Mesenchymal stem cell (in vitro differentiated cells and primary cell): ENCODE results near the gene EEF2K. TPM values are rescaled to one million over a fixed set of nuclear protein-coding genes. Genes with fewer than 3 reads are reported as not detected.

Experiments used
- DNase-seq: peaks from one replicate; pipeline ENCODE4 v3.0.0-alpha.2; 2013
- H2AFZ ChIP-seq: one replicate; pipeline ENCODE4 v1.6.1; 2013; ENCODE audit warnings: low read depth, mild to moderate bottlenecking, control low read depth, inconsistent platforms, low read length, moderate library complexity
- H2AK5ac ChIP-seq: 2 replicates; pipeline ENCODE4 v1.6.1; 2013; ENCODE audit warnings: low read length, moderate library complexity, mild to moderate bottlenecking, inconsistent platforms; ENCODE audit not compliant: severe bottlenecking
- H2BK120ac ChIP-seq: one replicate; pipeline ENCODE4 v1.6.1; 2013; ENCODE audit warnings: low read depth, mild to moderate bottlenecking, inconsistent platforms, low read length, moderate library complexity
- H2BK12ac ChIP-seq, 2 experiments: one replicate each; pipeline ENCODE4 v1.6.1; 2013; ENCODE audit warnings: inconsistent platforms in 2 of 2, low read length in 2 of 2, mild to moderate bottlenecking in 2 of 2, moderate library complexity in 2 of 2, control low read depth in 1 of 2
- H2BK15ac ChIP-seq: one replicate; pipeline ENCODE4 v1.6.1; 2013; ENCODE audit warnings: mild to moderate bottlenecking, low read depth, inconsistent platforms; ENCODE audit not compliant: poor library complexity, severe bottlenecking
- H2BK5ac ChIP-seq: 2 replicates; pipeline ENCODE4 v1.6.1; 2013; ENCODE audit warnings: low read depth, mild to moderate bottlenecking, low read length, control low read depth, inconsistent platforms; ENCODE audit not compliant: poor library complexity, severe bottlenecking
- H3K14ac ChIP-seq, 2 experiments: one replicate each; pipeline ENCODE4 v1.6.1; 2013; ENCODE audit warnings: inconsistent platforms in 2 of 2, low read length in 2 of 2, control low read depth in 1 of 2, mild to moderate bottlenecking in 1 of 2, moderate library complexity in 1 of 2
- H3K18ac ChIP-seq, 2 experiments: one replicate each; pipeline ENCODE4 v1.6.1; 2013; ENCODE audit warnings: inconsistent platforms in 2 of 2, low read length in 2 of 2, control low read depth in 1 of 2, low read depth in 1 of 2, mild to moderate bottlenecking in 1 of 2
- H3K23ac ChIP-seq, 2 experiments: one replicate each; pipeline ENCODE4 v1.6.1; 2013; ENCODE audit warnings: inconsistent platforms in 2 of 2, low read length in 2 of 2, mild to moderate bottlenecking in 2 of 2, moderate library complexity in 2 of 2, control low read depth in 1 of 2
- H3K27ac ChIP-seq: 2 replicates; pipeline ENCODE4 v1.5.1; 2013; ENCODE audit warnings: mild to moderate bottlenecking, moderate library complexity, low read length, control low read depth, inconsistent platforms; ENCODE audit not compliant: poor library complexity, severe bottlenecking
- H3K27me3 ChIP-seq, 2 experiments: 2 replicates each; pipeline versions ENCODE4 v1.6.1 to v1.7.0; 2013; ENCODE audit warnings: low read length in 2 of 2, mild to moderate bottlenecking in 2 of 2, moderate library complexity in 2 of 2, control low read depth in 1 of 2, inconsistent platforms in 1 of 2; ENCODE audit not compliant: control insufficient read depth in 1 of 2, insufficient read depth in 1 of 2
- H3K36me3 ChIP-seq, 2 experiments: 2 replicates each; pipeline versions ENCODE4 v1.6.1 to v1.7.0; 2013; ENCODE audit warnings: low read length in 2 of 2, control low read depth in 1 of 2, inconsistent platforms in 1 of 2, low read depth in 1 of 2, mild to moderate bottlenecking in 1 of 2; ENCODE audit not compliant: insufficient read depth in 2 of 2, control insufficient read depth in 1 of 2
- H3K4ac ChIP-seq, 2 experiments: one replicate each; pipeline ENCODE4 v1.6.1; 2013; ENCODE audit warnings: inconsistent platforms in 2 of 2, low read length in 2 of 2, mild to moderate bottlenecking in 2 of 2, moderate library complexity in 2 of 2, control low read depth in 1 of 2, low read depth in 1 of 2
- H3K4me1 ChIP-seq: 2 replicates; pipeline ENCODE4 v1.6.1; 2013; ENCODE audit warnings: low read depth, low read length, control low read depth; ENCODE audit not compliant: control insufficient read depth, insufficient read depth
- H3K4me2 ChIP-seq: 2 replicates; pipeline ENCODE4 v1.6.1; 2013; ENCODE audit warnings: low read length, mild to moderate bottlenecking, inconsistent platforms; ENCODE audit not compliant: poor library complexity, severe bottlenecking
- H3K4me3 ChIP-seq, 2 experiments: 2 replicates each; pipeline versions ENCODE4 v1.5.1 to v1.7.0; 2013; ENCODE audit warnings: low read length in 2 of 2, mild to moderate bottlenecking in 2 of 2, control low read depth in 1 of 2, low read depth in 1 of 2; ENCODE audit not compliant: insufficient read depth in 1 of 2
- H3K79me1 ChIP-seq: replicated peaks from 2 replicates; pipeline ENCODE4 v1.6.1; 2013; ENCODE audit warnings: mild to moderate bottlenecking, control low read depth, low read length, inconsistent platforms; ENCODE audit not compliant: poor library complexity, severe bottlenecking
- H3K9ac ChIP-seq: 2 replicates; pipeline ENCODE4 v1.7.0; 2013; ENCODE audit warnings: mild to moderate bottlenecking, low read length, moderate library complexity
- H3K9me3 ChIP-seq: 2 replicates; pipeline ENCODE4 v1.7.0; 2013; ENCODE audit warnings: mild to moderate bottlenecking, low read length; ENCODE audit not compliant: control insufficient read depth
- H4K8ac ChIP-seq: one replicate; pipeline ENCODE4 v1.6.1; 2013; ENCODE audit warnings: inconsistent platforms, mild to moderate bottlenecking, low read length, moderate library complexity
- H4K91ac ChIP-seq: one replicate; pipeline ENCODE4 v1.6.1; 2013; ENCODE audit warnings: mild to moderate bottlenecking, low read length, inconsistent platforms
- WGBS: methylation state at CpG from one replicate; pipeline ENCODE4 v1.1.7; 2013; ENCODE audit warnings: mixed read lengths; 5-methylcytosine and 5-hydroxymethylcytosine counted together
- polyA plus RNA-seq, 2 experiments: library from polyadenylated mRNA; stranded (reverse); fragments of 200-250 nt; gene quantifications; one replicate each; pipeline ENCODE4 v1.2.3, GENCODE V29; 2013

EEF2K gene
- polyA plus RNA-seq (2013, experiment 1 of 2), result 9.4 TPM
- 8.5 TPM for polyA plus RNA-seq (2013, experiment 2 of 2)

GRCh38 chr16:22206013-22206841, at the start of gene EEF2K:
EEF2K (plus strand) TSS chr16:22206278; CDS start chr16:22225730, 19,452 bp downstream.
- Histone ChIP-seq H3K4me2 (peak within 1 kb of the TSS; percentile 96), H2BK120ac (peak within 1 kb of the TSS; percentile 19), H2BK15ac (no peak within 1 kb of the TSS), H3K4me3 (peak within 1 kb of the TSS; percentile 96 to 97), H3K18ac (peak within 1 kb of the TSS; percentile 88 to 94), H4K8ac (peak within 1 kb of the TSS; percentile 92), H3K36me3 (peaks cover 0 to 2% of the 10 kb centered on the region in 2 experiments), H2BK12ac (peak within 1 kb of the TSS in 1 of 2 experiments; percentile 15), H3K4me1 (peaks cover 12% of the 10 kb centered on the region), H3K14ac (peak within 1 kb of the TSS; percentile 48 to 98), H2BK5ac (no peak within 1 kb of the TSS), H4K91ac (peak within 1 kb of the TSS; percentile 65), H3K27me3 (no peaks in the 10 kb centered on the region), H3K4ac (peak within 1 kb of the TSS; percentile 62 to 97), H2AFZ (peak within 1 kb of the TSS; percentile 93), H3K27ac (peak within 1 kb of the TSS; percentile 67), H3K79me1 (peaks cover 22% of the 10 kb centered on the region), H2AK5ac (no peak within 1 kb of the TSS), H3K23ac (peak within 1 kb of the TSS in 1 of 2 experiments; percentile 16), H3K9ac (peak within 1 kb of the TSS; percentile 91), H3K9me3 (peaks cover 4% of the 10 kb centered on the region)
- DNase-seq, result peak; percentile 95
- WGBS, result under 1% methylated on average over 69 of the region's 74 CpGs

GRCh38 chr16:22161401-22161800, 44.7 kb upstream of the EEF2K start:
- H3K79me1 ChIP-seq, result no peaks in the 10 kb centered on the region
- H3K9me3 ChIP-seq, result peaks cover 7% of the 10 kb centered on the region
- H3K14ac ChIP-seq, result no peak overlapping the region
- no peak overlapping the region for H4K8ac ChIP-seq
- H2BK120ac ChIP-seq, result no peak overlapping the region
- H2AK5ac ChIP-seq, result no peak overlapping the region
- no peak overlapping the region for H2BK5ac ChIP-seq
- H3K18ac ChIP-seq, result no peak overlapping the region
- no peak overlapping the region for H3K9ac ChIP-seq
- no peak overlapping the region for H3K4me3 ChIP-seq
- no peak overlapping the region for H2BK15ac ChIP-seq
- no peaks in the 10 kb centered on the region for H3K36me3 ChIP-seq
- no peak overlapping the region for H3K27ac ChIP-seq
- no peak overlapping the region for H3K23ac ChIP-seq
- no peak overlapping the region for H2BK12ac ChIP-seq
- peaks cover 4% of the 10 kb centered on the region for H3K4me1 ChIP-seq
- H4K91ac ChIP-seq, result no peak overlapping the region
- H3K4ac ChIP-seq, result no peak overlapping the region
- H2AFZ ChIP-seq, result no peak overlapping the region
- no peak for DNase-seq
- H3K4me2 ChIP-seq, result no peak overlapping the region
- H3K27me3 ChIP-seq, result peaks cover 47 to 52% of the 10 kb centered on the region in 2 experiments

GRCh38 chr16:22161999-22162655, 44.0 kb upstream of the EEF2K start, which contains the start of gene SDR42E2:
SDR42E2 (plus strand) TSS chr16:22162506; CDS start chr16:22165583, 3,077 bp downstream.
- no peak within 1 kb of the TSS for H2BK15ac ChIP-seq
- H3K79me1 ChIP-seq, result no peaks in the 10 kb centered on the region
- peaks cover 11% of the 10 kb centered on the region for H3K9me3 ChIP-seq
- H2BK5ac ChIP-seq, result no peak within 1 kb of the TSS
- 3% methylated on average over 24 of the region's 40 CpGs for WGBS
- peaks cover 47 to 52% of the 10 kb centered on the region in 2 experiments for H3K27me3 ChIP-seq
- no peak within 1 kb of the TSS for H3K23ac ChIP-seq
- no peak within 1 kb of the TSS for H4K8ac ChIP-seq
- H2BK120ac ChIP-seq, result no peak within 1 kb of the TSS
- no peak within 1 kb of the TSS for H2BK12ac ChIP-seq
- no peak within 1 kb of the TSS for H3K4ac ChIP-seq
- H3K9ac ChIP-seq, result no peak within 1 kb of the TSS
- H3K4me3 ChIP-seq, result no peak within 1 kb of the TSS
- no peak within 1 kb of the TSS for H3K27ac ChIP-seq
- H2AFZ ChIP-seq, result no peak within 1 kb of the TSS
- peaks cover 4% of the 10 kb centered on the region for H3K4me1 ChIP-seq
- H3K18ac ChIP-seq, result no peak within 1 kb of the TSS
- H3K14ac ChIP-seq, result no peak within 1 kb of the TSS
- no peak within 1 kb of the TSS for H4K91ac ChIP-seq
- H3K36me3 ChIP-seq, result no peaks in the 10 kb centered on the region
- H2AK5ac ChIP-seq, result no peak within 1 kb of the TSS
- DNase-seq, result no peak
- no peak within 1 kb of the TSS for H3K4me2 ChIP-seq

- Histone ChIP-seq H3K4me1 (peaks cover 4% of the 10 kb centered on the region), H3K23ac (no peak overlapping the region), H3K4me2 (no peak overlapping the region), H2AK5ac (no peak overlapping the region), H3K36me3 (no peaks in the 10 kb centered on the region), H4K8ac (no peak overlapping the region), H2BK12ac (no peak overlapping the region), H3K27me3 (peaks cover 47 to 51% of the 10 kb centered on the region in 2 experiments), H3K79me1 (no peaks in the 10 kb centered on the region), H2BK5ac (no peak overlapping the region), H3K27ac (no peak overlapping the region), H2BK15ac (no peak overlapping the region), H3K18ac (no peak overlapping the region), H3K9me3 (peaks cover 11% of the 10 kb centered on the region), H3K14ac (no peak overlapping the region), H4K91ac (no peak overlapping the region), H3K4me3 (no peak overlapping the region), H2BK120ac (no peak overlapping the region), H2AFZ (no peak overlapping the region), H3K4ac (no peak overlapping the region), H3K9ac (no peak overlapping the region)
- no peak for DNase-seq
- 30% methylated on average over 14 of the region's 14 CpGs for WGBS
Measured at GRCh38 chr16:22162656-22163009, 43.4 kb upstream of the EEF2K start.
